ENCODE results near the gene NTRK3.

Gene NTRK3

GRCh38 chr15:88177451-88177850, 79.1 kb downstream of the NTRK3 start:
- no peak for DNase-seq

- no peak for DNase-seq
Measured at GRCh38 chr15:88174571-88174970, 82.0 kb downstream of the NTRK3 start.

- DNase-seq, result peak; percentile 9
Measured at GRCh38 chr15:88166082-88166993, 90.2 kb downstream of the NTRK3 start.

GRCh38 chr15:88161636-88162035, 94.9 kb downstream of the NTRK3 start:
- DNase-seq, result no peak

- no peak for DNase-seq
Measured at GRCh38 chr15:88155310-88155709, 101.2 kb downstream of the NTRK3 start.

GRCh38 chr15:88152672-88153071, 103.9 kb downstream of the NTRK3 start:
- no peak for DNase-seq

- DNase-seq, result no peak
Measured at GRCh38 chr15:88147760-88148159, 108.8 kb downstream of the NTRK3 start.

GRCh38 chr15:88144921-88145653, 111.5 kb downstream of the NTRK3 start:
- no peak for DNase-seq

- DNase-seq, result no peak
Measured at GRCh38 chr15:88142121-88142520, 114.4 kb downstream of the NTRK3 start.

GRCh38 chr15:88141269-88141889, 115.2 kb downstream of the NTRK3 start:
- DNase-seq, result no peak

GRCh38 chr15:88140398-88140797, 116.1 kb downstream of the NTRK3 start:
- DNase-seq, result no peak

- no peak for DNase-seq
Measured at GRCh38 chr15:88139936-88140335, 116.6 kb downstream of the NTRK3 start.

- DNase-seq, result no peak
Measured at GRCh38 chr15:88133795-88134194, 122.7 kb downstream of the NTRK3 start.

GRCh38 chr15:88132499-88132898, 124.0 kb downstream of the NTRK3 start:
- DNase-seq, result no peak

- no peak for DNase-seq
Measured at GRCh38 chr15:88131937-88132336, 124.6 kb downstream of the NTRK3 start.

- no peak for DNase-seq
Measured at GRCh38 chr15:88127432-88127790, 129.1 kb downstream of the NTRK3 start.

GRCh38 chr15:88126695-88127431, 129.7 kb downstream of the NTRK3 start:
- no peak for DNase-seq

GRCh38 chr15:88125576-88125975, 131.0 kb downstream of the NTRK3 start:
- DNase-seq, result no peak

- DNase-seq, result no peak
Measured at GRCh38 chr15:88124199-88124598, 132.3 kb downstream of the NTRK3 start.

- no peak for DNase-seq
Measured at GRCh38 chr15:88121968-88122530, 134.5 kb downstream of the NTRK3 start.

- DNase-seq, result no peak
Measured at GRCh38 chr15:88120026-88120425, 136.5 kb downstream of the NTRK3 start.

GRCh38 chr15:88118741-88119140, 137.8 kb downstream of the NTRK3 start:
- DNase-seq, result no peak

GRCh38 chr15:88118035-88118434, 138.5 kb downstream of the NTRK3 start:
- DNase-seq, result no peak
